SU-DHL-6 (cell line): Measurements from ENCODE around the gene DALRD3.

ENCODE experiments used
- CTCF ChIP-seq: fragments of 200-600 bp; sonication (generic); IDR thresholded peaks from one replicate; pipeline ENCODE4 v1.5.1; 2017; ENCODE audit warnings: antibody characterized with exemption, mild to moderate bottlenecking, low read length, moderate library complexity; ENCODE audit not compliant: insufficient read depth, poor library complexity, severe bottlenecking
- EZH2phosphoT487 ChIP-seq: fragments of 200-600 bp; sonication (generic), shearing (Covaris generic); conservative IDR thresholded peaks from 2 replicates; pipeline ENCODE4 v1.6.1; 2018; ENCODE audit warnings: mild to moderate bottlenecking, antibody characterized with exemption, low read length, moderate library complexity, mixed read lengths

- TF ChIP-seq CTCF (no peak), EZH2phosphoT487 (no peak)
These were observed 12.4 kb downstream of the DALRD3 start for GRCh38 chr3:49005998-49006397.
